HG03342 (cell line): ENCODE measurements around the gene SIGLEC14.
"Not testable (repeated sequence)": the region's sequence is repeated elsewhere in the genome, so short reads cannot be mapped to it uniquely, and the experiment has no call there.

Source experiments
- ATAC-seq: cut with Tn5 transposase; IDR thresholded peaks from one replicate; pipeline ENCODE4 v1.9.1; 2021; ENCODE audit warnings: mild to moderate bottlenecking, moderate library complexity; ENCODE audit not compliant: unreplicated experiment

The SIGLEC14 gene

DNA sequence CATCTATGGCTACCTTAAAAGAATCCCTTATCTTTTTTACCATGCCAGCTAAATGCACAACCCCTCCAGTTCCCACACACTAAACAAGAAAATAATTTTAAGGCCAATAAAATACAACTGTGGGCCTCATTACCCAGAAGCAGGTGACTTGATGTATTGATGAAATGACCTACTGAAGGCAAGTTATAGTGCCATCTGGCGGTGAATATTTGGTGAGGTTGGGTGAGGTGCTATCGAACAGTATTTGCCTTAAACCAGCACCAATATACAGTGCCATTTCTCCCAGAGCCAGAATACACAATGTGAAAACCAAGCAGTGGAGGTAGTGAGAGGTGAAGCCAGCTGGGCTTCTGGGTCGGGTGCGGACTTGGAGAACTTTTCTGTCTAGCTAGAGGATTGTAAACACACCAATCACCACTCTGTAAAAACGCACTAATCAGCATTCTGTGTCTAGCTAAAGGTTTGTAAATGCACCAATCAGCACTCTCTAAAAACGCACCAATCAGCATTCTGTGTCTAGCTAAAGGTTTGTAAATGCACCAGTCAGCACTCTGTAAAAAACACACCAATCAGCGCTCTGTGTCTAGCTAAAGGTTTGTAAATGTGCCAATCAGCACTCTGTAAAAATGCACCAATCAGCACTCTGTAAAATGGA lies 29.4 kb upstream of the SIGLEC14 start:
- not testable (repeated sequence) for ATAC-seq

DNA sequence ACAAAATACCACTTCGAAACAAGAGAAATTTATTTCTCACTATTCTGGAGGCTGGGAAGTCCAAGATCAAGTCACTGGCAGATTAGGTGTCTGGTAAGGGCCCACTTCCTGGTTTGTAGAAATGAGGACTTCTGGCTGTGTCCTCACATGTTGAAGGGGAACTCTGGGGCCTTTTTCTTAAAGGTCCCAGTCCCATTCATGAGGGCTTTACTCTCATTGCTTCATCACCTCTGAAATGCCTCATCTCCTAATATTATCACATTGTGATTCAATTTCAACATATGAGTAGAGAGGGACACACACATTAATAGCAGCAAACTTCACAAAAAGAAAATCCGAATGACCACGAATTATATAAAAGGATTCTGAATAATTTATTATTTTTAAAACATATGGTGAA lies 21.6 kb upstream of the SIGLEC14 start:
- ATAC-seq = no peak

DNA sequence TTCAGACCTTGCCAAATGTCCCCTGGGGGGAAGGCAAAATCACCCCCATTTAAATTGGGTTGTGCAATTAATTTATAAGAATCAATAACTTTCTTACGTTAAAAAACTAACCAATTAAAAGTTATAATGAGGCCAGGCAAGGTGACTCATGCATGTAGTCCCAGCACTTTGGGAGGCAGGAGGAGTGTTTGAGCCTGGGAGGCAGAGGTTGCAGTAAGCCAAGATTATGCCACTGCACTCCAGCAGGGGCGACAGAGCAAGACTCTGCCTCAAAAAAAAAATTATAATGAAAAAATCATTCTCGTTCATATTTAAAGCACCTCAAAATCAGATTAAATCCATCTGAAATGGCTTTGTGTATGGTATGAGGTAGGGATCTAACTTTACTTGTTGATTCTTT lies 18.4 kb upstream of the SIGLEC14 start:
- no peak for ATAC-seq

DNA sequence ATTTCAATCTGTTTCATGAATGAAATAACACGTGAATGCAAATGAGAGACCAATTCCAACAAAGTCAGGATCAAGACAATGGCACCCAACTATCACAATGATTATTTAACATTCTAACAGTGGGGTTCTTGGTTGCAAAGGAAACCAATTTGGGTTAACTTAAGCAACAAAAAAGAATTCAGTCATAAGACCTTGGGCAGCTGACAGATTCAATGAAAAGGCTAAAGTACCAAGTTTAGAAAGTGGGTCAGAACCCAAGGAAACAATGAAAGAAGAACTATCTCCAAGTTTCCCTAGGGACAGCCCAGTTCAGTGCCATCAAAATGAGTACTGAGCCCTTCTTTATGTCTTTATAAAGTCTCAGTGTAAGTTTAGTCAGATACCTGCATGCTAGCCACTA lies 17.5 kb upstream of the SIGLEC14 start:
- ATAC-seq = no peak

DNA sequence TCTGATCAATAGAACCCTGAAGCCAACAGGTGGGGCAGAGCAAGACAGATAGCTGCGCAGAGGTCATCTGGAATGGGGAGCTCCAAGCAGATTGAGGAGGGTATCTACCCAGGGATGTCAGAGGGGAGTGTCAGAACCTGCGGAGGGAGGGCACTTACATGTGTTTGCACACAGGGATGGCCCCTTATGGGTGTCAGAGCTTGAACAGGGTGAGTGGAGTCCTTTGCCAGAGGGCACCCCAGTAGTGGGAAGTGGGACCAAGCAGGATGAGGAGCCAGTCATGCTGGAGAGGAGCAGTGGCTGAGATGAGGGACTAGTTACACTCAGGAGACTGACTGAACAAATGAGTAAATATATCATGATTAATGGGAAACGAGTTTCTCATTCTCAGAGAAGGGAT lies 17.0 kb upstream of the SIGLEC14 start:
- no peak for ATAC-seq

DNA sequence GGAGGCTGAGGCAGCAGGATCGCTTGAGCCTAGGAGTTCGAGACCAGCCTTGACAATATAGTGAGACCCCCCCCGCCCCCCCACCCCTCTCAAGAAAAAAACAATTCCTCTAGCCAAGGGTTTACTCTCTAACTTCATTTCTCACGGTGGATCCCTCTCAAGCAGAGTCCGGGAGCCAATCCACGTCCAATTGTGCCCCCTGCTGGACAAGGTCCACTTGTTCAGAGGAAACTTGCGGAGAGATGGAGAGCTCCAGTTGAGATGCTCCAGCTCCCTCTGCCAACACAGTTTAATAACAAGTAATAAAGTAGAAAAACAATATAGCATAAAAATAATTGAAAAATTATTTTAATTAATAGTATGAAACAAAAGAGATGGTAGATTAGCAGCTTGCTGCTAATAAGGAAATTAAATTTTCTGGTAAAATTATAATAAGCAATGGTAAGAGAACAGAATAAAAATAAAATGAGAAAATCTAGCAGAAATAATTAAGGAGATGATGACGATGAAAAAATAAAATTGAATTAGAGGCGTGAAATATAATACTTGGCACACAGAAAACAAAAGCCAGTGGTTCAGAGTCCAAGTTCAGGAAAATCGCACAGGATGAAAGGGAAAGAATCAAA lies 14.5 kb upstream of the SIGLEC14 start:
- ATAC-seq = no peak

DNA sequence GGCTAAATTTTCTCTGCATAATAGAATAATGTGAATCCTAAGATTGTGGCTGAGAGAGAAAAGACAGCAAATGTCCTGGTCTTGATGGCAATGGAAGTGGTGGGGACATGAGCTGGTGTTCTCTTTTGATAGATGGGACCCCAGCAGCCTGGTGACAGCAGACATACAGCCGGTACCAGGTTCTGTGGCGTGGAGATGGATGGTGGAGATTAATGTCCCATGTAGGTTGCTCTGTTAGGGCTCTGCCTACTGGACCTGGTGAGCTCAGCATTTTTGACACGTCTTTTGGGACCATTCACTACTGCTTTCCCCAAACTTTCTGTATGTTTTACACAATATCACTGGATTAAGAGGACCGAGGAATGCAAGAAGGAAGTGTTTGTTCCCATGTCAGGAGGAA lies 8.2 kb upstream of the SIGLEC14 start:
- no peak for ATAC-seq

DNA sequence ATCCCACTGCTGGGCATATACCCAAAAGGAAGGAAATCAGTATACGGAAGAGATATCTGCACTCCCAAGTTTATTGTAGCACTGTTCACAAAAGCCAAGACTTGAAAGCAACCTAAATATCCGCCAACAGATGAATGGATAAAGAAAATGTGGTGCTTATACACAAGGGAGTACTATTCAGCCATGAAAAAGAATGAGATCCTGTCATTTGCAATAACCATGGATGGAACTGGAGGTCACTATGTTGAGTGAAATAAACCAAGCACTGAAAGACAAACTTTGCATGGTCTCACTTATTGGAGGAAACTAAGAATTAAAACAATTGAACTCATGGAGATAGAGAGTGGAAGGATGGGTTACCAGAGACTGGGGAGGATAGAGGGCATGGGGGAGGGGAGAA lies 6.5 kb upstream of the SIGLEC14 start:
- no peak for ATAC-seq

DNA sequence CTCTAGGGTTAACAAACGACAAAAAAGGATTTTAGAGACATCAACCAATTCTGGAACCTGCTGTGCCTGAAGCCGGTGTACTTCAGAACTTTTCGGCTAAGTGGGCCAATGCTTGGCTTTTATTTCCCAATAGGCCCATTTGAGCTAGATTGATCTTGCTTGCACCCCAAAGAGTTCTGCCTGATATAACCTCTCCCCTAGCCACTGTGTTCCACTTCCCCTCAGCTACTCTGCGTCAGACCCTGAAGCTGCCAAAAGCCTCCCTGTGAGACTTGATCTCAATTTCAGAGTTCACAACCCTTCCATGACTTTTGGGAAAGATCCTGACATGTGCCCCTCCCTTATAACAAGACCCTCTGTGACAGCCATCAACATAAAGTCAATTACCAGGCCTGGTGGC lies 5.6 kb upstream of the SIGLEC14 start:
- ATAC-seq = no peak

DNA sequence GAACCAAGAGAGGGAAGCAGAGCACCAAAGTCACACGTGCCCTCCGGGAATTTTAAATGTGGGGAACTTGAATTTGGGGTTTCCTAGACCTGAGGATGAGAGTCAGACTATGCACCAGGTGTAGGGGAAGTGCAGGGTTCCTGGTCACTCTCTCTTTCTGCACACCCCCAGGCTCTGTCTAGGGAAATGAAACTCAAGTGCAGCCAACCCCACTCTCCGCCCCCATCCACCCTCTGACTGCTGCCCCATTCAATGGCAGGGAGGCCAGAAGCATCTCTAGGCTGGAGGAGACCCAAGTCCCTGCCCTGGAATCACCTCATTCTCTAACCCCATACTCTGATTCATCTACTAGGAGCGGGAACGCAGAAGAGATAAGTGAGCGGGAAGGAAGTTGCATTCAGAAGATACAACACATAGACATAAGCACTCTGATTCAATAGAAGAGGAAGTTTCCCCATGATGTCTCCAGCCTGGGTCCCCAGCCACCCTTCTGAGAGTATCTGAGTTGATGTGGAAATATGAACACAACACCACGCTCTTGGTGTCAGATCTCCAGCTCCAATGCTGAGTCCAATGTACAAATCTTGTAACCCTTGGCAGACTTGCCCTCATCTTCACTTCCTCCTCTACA lies 4.7 kb upstream of the SIGLEC14 start:
- ATAC-seq = no peak

DNA sequence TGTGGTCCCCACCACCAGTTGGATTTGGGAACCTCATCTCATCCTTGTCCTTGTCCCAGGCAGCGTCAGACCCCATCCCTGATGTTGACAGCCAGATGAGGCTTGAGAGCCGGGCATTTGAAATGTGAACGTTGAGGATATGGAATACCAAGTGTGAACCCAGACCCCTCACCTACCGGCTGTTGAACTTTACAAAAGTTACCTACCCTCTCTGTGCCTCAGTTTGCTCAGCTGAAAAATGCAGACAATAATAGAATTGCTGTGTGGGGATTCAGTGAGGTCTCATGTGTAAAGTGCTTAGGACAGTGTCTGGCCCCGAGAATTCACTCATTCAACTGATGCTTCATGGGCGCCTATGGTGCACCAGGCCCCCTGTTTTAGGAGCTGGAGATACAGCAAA lies 693 bp upstream of the SIGLEC14 start:
- ATAC-seq = no peak

DNA sequence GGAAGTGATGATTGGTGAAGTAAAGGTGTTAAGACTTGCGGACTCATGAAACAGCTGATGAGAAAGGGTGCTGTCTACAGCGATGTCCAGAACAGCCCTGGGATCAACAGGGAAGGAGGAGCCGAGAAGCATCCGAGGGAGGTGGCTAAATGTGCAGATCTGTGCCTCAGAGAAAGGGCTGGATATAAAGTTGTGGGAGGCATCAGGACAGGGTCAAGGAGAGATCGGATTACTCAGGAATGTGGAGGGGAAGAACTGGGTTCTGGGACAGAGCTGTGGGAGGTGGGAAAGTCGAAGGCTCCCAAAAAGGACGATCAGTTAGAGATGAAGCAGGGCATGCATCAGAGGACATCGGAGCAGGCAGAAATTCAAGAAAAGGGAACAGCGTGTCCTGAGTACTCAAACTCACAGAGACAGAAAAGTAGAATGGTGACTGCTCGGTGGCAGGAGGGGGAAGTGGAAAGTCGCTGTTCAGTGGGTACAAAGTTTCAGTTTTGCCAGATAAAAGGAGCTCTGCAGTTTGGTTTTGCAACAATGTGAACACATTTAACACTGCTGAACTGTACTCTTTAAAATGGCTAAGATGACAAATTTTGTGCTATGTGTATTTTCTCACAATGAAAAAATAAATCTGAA lies 1.9 kb downstream of the SIGLEC14 start:
- no peak for ATAC-seq

DNA sequence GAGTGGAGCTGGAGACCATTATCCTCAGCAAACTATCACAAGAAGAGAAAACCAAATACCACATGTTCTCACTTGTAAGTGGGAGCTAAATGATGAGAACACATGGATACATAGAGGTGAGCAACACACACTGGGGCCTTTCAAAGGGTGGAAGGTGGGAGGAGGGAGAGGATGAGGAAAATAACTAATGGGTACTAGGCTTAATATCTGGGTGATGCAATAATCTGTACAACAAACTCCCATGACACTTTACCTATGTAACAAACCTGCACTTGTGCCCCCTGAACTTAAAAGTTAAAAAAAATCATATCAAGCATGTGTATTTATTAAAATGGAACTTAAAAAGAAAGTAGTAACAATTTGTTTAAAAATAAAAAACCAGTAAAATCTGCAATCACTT lies 5.0 kb downstream of the SIGLEC14 start:
- ATAC-seq = no peak

DNA sequence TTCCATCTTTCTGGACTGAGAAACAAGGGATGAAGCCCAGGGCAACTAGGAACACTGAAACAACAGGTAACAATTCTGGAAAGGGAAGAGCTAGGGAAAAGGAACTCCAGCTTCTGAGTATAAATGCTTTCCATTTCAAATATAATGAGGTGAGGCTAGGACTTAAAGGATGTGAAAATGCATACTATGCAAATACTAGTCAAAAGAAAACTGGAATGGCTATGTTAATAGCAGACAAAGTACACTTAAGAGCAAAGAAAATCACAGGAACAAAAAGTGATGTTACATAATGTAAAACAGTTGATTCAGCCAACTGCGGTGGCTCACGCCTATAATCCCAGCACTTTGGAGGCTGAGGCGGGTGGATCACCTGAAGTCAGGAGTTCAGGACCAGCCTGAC lies 6.2 kb downstream of the SIGLEC14 start:
- ATAC-seq = no peak

DNA sequence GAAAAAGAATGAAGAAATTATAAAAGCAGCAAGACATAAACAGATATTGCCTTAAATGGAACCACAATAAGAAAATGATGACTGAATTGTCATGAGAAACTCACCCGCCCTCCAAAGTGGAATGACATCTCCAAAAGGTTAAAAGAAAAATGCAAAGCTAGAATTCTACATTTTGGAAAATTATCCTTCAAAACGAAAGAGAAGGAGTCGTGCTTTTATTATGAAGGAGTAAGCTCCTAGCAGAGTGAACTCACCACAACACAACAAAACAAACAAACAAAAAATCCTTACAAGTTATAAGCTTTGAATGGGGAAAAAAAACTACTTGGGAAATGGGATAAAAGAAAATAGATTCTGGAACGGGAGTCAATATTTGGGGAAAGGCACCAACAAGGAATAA lies 6.7 kb downstream of the SIGLEC14 start:
- no peak for ATAC-seq

DNA sequence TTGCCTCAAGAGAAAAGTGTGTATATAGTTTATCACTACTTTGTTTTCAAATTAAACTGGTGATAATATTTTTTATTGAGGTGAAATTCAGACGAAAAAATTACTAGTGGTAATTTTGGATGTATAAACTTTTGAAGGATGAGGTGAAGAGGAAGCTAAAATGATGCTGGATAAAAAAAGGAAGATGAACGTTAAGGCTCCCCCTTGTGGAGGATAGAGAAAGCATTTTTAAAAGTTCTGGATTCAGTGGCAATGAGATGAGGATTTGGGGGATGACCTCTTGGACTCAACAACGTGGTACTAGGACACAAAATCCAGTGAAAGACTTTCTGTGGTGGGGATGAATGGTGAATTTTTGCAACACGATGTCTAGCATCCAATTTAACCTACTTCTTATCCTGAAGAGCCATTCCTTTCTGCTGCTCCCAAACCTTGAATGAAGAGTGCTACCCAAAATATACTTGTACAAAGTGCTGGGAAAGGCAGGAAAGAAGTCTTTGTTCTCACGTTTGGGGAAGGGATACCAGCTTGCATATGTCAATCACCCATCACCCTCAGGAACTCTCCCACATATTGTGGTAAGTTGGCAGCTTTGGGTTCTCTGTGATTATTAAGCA lies 9.2 kb downstream of the SIGLEC14 start:
- no peak for ATAC-seq

DNA sequence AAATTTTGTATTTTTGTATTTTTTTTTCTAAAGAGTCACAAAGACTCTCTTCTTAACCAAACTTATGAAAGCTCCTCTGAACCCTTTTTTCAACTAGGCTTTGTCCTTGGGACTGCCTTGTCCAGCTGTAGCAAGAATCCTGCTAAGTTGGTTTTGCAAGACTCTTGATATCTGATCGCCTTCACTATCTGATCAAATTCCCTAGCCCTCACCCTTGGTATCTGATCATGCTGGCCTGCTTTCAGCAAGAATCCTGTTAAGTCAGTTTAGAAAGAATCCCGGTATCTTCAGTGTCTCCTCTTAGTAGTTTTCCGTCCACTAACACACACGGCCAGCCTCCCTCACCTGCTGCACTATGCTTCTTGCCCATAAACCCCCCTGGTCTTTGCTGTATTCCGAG lies 14.5 kb downstream of the SIGLEC14 start:
- ATAC-seq = no peak

DNA sequence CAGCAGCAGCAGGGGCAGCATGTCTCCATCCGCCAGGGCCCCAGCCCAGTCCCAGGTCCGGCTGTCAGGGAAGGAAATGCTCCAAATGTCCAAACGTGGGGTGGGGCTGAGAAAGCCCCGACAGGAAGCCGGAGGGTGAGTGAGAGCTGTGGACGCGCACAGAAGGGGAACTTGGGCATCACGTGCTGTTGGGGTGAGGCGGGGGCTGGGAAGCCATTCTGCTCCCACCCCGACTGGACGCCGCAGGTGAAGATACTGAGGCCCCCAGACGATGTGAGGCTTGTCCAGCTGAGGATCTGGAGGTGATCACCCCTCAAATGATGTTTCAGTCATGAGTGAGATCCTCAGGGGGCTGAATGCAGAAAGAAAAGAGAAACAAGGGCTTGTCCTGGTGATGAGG lies 16.3 kb downstream of the SIGLEC14 start, which contains the start of gene SIGLEC5:
TSS of gene SIGLEC5 (minus strand) at position 87 of the 400 bp plus-strand sequence. CDS start at position 21, 66 bp downstream.
- ATAC-seq = not testable (repeated sequence)

DNA sequence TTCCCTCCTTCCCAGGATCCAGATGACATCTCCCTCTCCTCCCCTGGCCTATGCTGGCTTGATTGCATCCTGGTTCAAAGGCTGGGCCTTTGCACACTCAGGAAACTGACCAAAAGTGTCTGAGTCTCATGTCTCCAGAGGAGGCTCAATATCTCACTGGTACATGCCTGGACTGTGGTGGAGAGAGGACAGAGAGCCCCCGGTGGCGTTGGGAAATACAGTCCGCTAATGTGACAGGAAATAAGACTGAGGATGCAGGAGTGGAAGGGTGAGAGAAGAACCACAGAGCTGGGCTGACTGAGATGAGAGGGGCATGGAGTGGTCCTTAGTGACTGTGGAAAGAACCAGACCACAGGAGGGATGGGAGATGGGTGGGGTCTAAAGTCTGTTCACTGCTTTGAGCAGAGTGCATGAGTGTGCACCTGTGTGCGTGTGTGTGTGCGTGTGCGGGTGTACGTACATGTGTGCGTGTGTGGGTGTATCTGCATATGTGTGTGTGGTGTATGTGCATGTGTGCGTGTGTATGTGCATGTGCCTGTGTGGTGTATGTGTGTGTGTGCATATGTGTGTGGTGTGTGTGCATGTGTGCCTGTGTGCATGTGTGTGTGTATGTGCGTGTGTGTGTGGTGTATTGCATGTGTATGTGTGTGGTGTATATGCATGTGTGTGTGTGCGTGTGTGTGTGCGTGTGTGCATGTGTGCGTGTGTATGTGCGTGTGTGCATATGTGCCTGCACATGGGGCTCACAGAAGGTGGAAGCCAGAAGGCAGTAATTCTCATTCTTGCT lies 18.3 kb downstream of the SIGLEC14 start:
- no peak for ATAC-seq

DNA sequence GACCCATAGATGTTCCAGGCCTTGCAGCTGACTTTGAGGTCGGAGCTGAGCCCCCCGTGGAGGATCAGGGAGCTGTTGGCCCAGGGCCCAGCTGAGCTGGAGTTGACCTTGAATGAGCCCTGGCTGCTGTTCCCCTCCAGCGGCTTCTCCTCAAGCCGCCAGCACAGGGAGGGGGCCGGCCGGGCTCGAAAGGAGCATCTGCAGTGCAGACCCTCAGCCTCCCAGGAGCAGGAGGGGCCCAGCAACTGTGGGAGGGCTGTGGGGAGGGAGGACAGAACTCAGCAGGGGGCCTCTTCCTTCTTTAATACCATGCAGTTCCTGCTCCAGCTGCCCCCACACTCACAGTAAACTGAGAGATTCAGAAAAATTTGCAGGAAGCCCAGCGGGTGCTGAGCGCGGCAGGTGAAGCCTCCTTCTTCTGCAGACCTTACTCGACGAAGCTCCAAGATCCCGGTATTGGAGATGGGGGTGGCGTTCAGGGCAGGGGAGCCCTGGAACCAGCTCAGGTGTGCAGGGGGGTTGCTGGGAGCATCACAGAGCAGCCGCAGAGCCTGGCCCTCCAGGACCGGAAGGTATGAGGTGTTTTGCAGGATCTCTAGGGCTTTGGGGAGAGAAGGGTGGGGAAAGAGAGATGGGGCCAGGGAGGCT lies 19.0 kb downstream of the SIGLEC14 start:
- ATAC-seq = no peak
